CD4-positive, alpha-beta T cell (primary cell): ENCODE data around the gene CYTIP. TPM values are rescaled to one million over a fixed set of nuclear protein-coding genes. Genes with fewer than 3 reads are reported as not detected.

Source experiments
- ATAC-seq: fragments of 200-7000 bp; cut with Tn5 transposase; one replicate; pipeline ENCODE4 v1.10.0; 2022; ENCODE audit warnings: mild to moderate bottlenecking; ENCODE audit not compliant: poor library complexity
- CTCF ChIA-PET: fragments of 350-600 bp; sonication (Branson Sonifier 250); formaldehyde crosslinking; loops from one replicate; lab custom pipeline; 2021; ENCODE audit warnings: antibody characterized with exemption, inconsistent platforms; lab: Charles Lee
- POLR2A ChIA-PET: fragments of 350-600 bp; sonication (Branson Sonifier 250); formaldehyde crosslinking; loops from one replicate; lab custom pipeline; 2021; ENCODE audit warnings: antibody characterized with exemption, inconsistent platforms; lab: Charles Lee
- DNase-seq, 14 experiments: peaks; one replicate each; pipeline ENCODE4 v3.0.0-alpha.2; 2013 to 2020; ENCODE audit warnings: mixed read lengths in 2 of 14
- H3K27ac ChIP-seq, 2 donors: one replicate each; pipeline versions ENCODE4 v1.5.1 to v1.7.0; 2013; ENCODE audit warnings: low read length in 2 of 2, low read depth in 1 of 2, mild to moderate bottlenecking in 1 of 2
- H3K27me3 ChIP-seq, 2 experiments: 1 replicate in 1 of 2; 2 replicates in 1 of 2; pipeline versions ENCODE4 v1.6.1 to v1.7.0; 2013; ENCODE audit warnings: low read length in 2 of 2, control low read depth in 1 of 2, mild to moderate bottlenecking in 1 of 2, moderate library complexity in 1 of 2; ENCODE audit not compliant: insufficient read depth in 2 of 2, control insufficient read depth in 1 of 2
- H3K36me3 ChIP-seq: one replicate; pipeline ENCODE4 v1.6.1; 2013; ENCODE audit warnings: low read length, control low read depth; ENCODE audit not compliant: insufficient read depth
- H3K4me1 ChIP-seq: one replicate; pipeline ENCODE4 v1.6.1; 2013; ENCODE audit warnings: low read length, control low read depth; ENCODE audit not compliant: insufficient read depth
- H3K4me3 ChIP-seq: one replicate; pipeline ENCODE4 v1.5.1; 2013; ENCODE audit warnings: mild to moderate bottlenecking, low read length, moderate library complexity
- H3K9me3 ChIP-seq, 2 experiments: 1 replicate in 1 of 2; 2 replicates in 1 of 2; pipeline versions ENCODE4 v1.6.1 to v1.7.0; 2013; ENCODE audit warnings: low read length in 2 of 2, mild to moderate bottlenecking in 2 of 2, control low read depth in 1 of 2, moderate library complexity in 1 of 2; ENCODE audit not compliant: control insufficient read depth in 1 of 2, insufficient read depth in 1 of 2
- H3K27ac Mint-ChIP-seq: one replicate; pipeline ENCODE4 v1.8.0; 2020; ENCODE audit warnings: mixed read lengths
- H3K27me3 Mint-ChIP-seq: one replicate; pipeline ENCODE4 v1.8.0; 2021; ENCODE audit warnings: mixed read lengths
- H3K36me3 Mint-ChIP-seq: one replicate; pipeline ENCODE4 v1.8.0; 2021; ENCODE audit warnings: low read depth, mixed read lengths
- H3K4me1 Mint-ChIP-seq: one replicate; pipeline ENCODE4 v1.8.0; 2021; ENCODE audit warnings: low read depth, mixed read lengths
- H3K4me3 Mint-ChIP-seq: one replicate; pipeline ENCODE4 v1.8.0; 2020; ENCODE audit warnings: mild to moderate bottlenecking, mixed read lengths
- H3K9me3 Mint-ChIP-seq: one replicate; pipeline ENCODE4 v1.8.0; 2020; ENCODE audit warnings: mixed read lengths
- CTCF ChIP-seq: fragments of 200-600 bp; IDR thresholded peaks from one replicate; pipeline ENCODE4 v1.8.0; 2022; ENCODE audit warnings: antibody characterized with exemption, mild to moderate bottlenecking
- intact Hi-C, 2 experiments: fragments of 100-400 bp; cut with DNase I in 1 of 2; cut with micrococcal nuclease in 1 of 2; formaldehyde crosslinking; loops; one replicate each; pipeline versions ENCODE4 v1.15.1 to v1.9.0; 2023 to 2025; cut with DNase I, micrococcal nuclease
- total RNA-seq, 174 experiments: library from RNA in 2 of 174; stranded (reverse) in 2 of 174; gene quantifications; one replicate each; pipeline ENCODE4 v1.2.3 and lab custom pipeline; 2021 to 2026

CYTIP gene
- total RNA-seq, 2 experiments from 2014 or later: 474 to 490 TPM

GRCh38 chr2:157475722-157476390 lies 32.0 kb upstream of the CYTIP start:
- intact Hi-C loops: loop anchor here in 1 of 2 experiments (5.0 kb wide), 1 partner anchor 34 kb away; the partner anchor contains the start of gene CYTIP
- POLR2A ChIA-PET: interaction anchor here (0.6 kb wide), 1 partner anchor 170 kb away, joined by 3 read pairs; no protein-coding TSS in a partner anchor
- no peak overlapping the region for H3K27ac ChIP-seq
- no peaks in the 10 kb centered on the region for H3K27me3 ChIP-seq
- CTCF ChIA-PET: interaction anchor here (2.1 kb wide), 1 partner anchor 148 kb away, joined by 7 read pairs; no protein-coding TSS in a partner anchor
- H3K36me3 Mint-ChIP-seq: no peaks in the 10 kb centered on the region
- no peaks in the 10 kb centered on the region for H3K36me3 ChIP-seq
- peaks cover 42% of the 10 kb centered on the region for H3K4me1 Mint-ChIP-seq
- DNase-seq (no peak), ATAC-seq (no peak)
- H3K4me1 ChIP-seq: peaks cover 22% of the 10 kb centered on the region
- H3K9me3 Mint-ChIP-seq: no peaks in the 10 kb centered on the region
- no peaks in the 10 kb centered on the region for H3K9me3 ChIP-seq
- TF ChIP-seq CTCF: no peak
- H3K27me3 Mint-ChIP-seq: no peaks in the 10 kb centered on the region
- no peak overlapping the region for H3K4me3 ChIP-seq
- no peak overlapping the region for H3K4me3 Mint-ChIP-seq
- no peak overlapping the region for H3K27ac Mint-ChIP-seq

GRCh38 chr2:157473581-157473980 lies 29.7 kb upstream of the CYTIP start:
- Mint-ChIP-seq H3K9me3 (no peaks in the 10 kb centered on the region), H3K27ac (no peak overlapping the region), H3K27me3 (no peaks in the 10 kb centered on the region), H3K4me1 (peaks cover 45% of the 10 kb centered on the region), H3K36me3 (no peaks in the 10 kb centered on the region), H3K4me3 (no peak overlapping the region)
- no peaks in the 10 kb centered on the region for H3K36me3 ChIP-seq
- no peaks in the 10 kb centered on the region for H3K9me3 ChIP-seq
- ChIA-PET CTCF (interaction anchor here (1.1 to 1.7 kb wide), 4 partner anchors 24 to 171 kb away, joined by 3 to 6 read pairs (median 3); no protein-coding TSS in a partner anchor), POLR2A (interaction anchor here (1.1 to 1.6 kb wide), 2 partner anchors 9 to 29 kb away, joined by 4 to 6 read pairs; no protein-coding TSS in a partner anchor)
- ATAC-seq (no peak), DNase-seq (no peak)
- no peaks in the 10 kb centered on the region for H3K27me3 ChIP-seq
- no peak overlapping the region for H3K4me3 ChIP-seq
- intact Hi-C loops: loop anchor here in 1 of 2 experiments (5.0 kb wide), 1 partner anchor 399 kb away; no protein-coding TSS in a partner anchor
- H3K4me1 ChIP-seq: peaks cover 16% of the 10 kb centered on the region
- no peak for TF ChIP-seq CTCF
- no peak overlapping the region for H3K27ac ChIP-seq

- Mint-ChIP-seq H3K36me3 (no peaks in the 10 kb centered on the region), H3K27ac (no peak overlapping the region), H3K4me1 (peaks cover 52% of the 10 kb centered on the region), H3K27me3 (no peaks in the 10 kb centered on the region), H3K4me3 (no peak overlapping the region), H3K9me3 (no peaks in the 10 kb centered on the region)
- ChIA-PET CTCF (no interaction called here), POLR2A (interaction anchor here (2.4 to 9.0 kb wide), 2 partner anchors 18 to 30 kb away, joined by 8 to 118 read pairs; partner anchors contain the start of gene CYTIP)
- no peak for TF ChIP-seq CTCF
- no peaks in the 10 kb centered on the region for H3K9me3 ChIP-seq
- no peak for DNase-seq
- intact Hi-C loops: loop anchor here in 1 of 2 experiments (2.0 to 5.0 kb wide), 2 partner anchors 18 to 401 kb away; no protein-coding TSS in a partner anchor
- no peak overlapping the region for H3K27ac ChIP-seq
- no peaks in the 10 kb centered on the region for H3K27me3 ChIP-seq
- peaks cover 27% of the 10 kb centered on the region for H3K4me1 ChIP-seq
- no peaks in the 10 kb centered on the region for H3K36me3 ChIP-seq
- no peak for ATAC-seq
- no peak overlapping the region for H3K4me3 ChIP-seq
These were observed 27.2 kb upstream of the CYTIP start for GRCh38 chr2:157471078-157471477.
